ENCODE data around the gene POC5. TPM values are rescaled to one million over a fixed set of nuclear protein-coding genes. Genes with fewer than 3 reads are reported as not detected.
"Not testable (repeated sequence)": the region's sequence is repeated elsewhere in the genome, so short reads cannot be mapped to it uniquely, and the experiment has no call there.

Gene POC5
- total and polyA plus RNA-seq, 2 of the 13 experiments (the other 11 are each of a cell fraction or from before 2014, with no cell fraction given) = 6.9 to 9.3 TPM

DNA sequence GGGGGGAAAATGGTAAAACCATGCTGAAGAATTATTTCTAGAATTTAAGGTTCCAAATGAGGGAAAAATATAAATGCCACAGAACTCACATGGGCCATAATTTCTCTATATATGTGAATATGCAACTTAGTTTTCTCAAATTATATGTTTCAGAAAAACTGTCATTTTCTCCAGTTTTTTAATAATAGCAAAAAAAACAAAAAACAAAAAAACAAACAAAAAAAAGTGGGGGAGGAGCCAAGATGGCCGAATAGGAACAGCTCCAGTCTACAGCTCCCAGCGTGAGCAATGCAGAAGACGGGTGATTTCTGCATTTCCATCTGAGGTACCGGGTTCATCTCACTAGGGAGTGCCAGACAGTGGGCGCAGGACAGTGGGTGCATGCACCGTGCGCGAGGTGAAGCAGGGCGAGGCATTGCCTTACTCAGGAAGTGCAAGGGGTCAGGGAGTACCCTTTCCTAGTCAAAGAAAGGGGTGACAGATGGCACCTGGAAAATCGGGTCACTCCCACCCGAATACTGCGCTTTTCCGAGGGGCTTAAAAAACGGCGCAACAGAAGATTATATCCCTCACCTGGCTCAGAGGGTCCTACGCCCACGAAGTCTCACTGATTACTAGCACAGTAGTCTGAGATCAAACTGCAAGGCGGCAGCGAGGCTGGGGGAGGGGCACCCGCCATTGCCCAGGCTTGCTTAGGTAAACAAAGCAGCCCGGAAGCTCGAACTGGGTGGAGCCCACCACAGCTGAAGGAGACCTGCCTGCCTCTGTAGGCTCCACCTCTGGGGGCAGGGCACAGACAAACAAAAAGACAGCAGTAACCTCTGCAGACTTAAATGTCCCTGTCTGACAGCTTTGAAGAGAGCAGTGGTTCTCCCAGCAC, 21.5 kb downstream of the POC5 start (continued):
- peak; percentile 66 for TF ChIP-seq FOXA3 (CRISPR knock-in tag; IDR thresholded peaks at IDR 0.05)
- peak; percentile 16; the same call in 1 of the 2 replicates for TF ChIP-seq SAP130 (CRISPR knock-in tag; IDR thresholded peaks at IDR 0.05; ENCODE audit: low read depth)
- peak; percentile 28; the same call in 1 of the 2 replicates for TF ChIP-seq FOXK1 (CRISPR knock-in tag; IDR thresholded peaks at IDR 0.05; ENCODE audit: borderline replicate concordance, low read depth)
- peak; percentile 39 for TF ChIP-seq YY1 (IDR thresholded peaks at IDR 0.05; ENCODE audit: insufficient read depth, insufficient replicate concordance, low read depth, low read length)
- TF ChIP-seq ELF1 (CRISPR knock-in tag; IDR thresholded peaks at IDR 0.05) = peak; percentile 39; the same call in 1 of the 2 replicates
- peak; percentile 56; the same call in 1 of the 2 replicates for TF ChIP-seq ETV5 (CRISPR knock-in tag; IDR thresholded peaks at IDR 0.05; ENCODE audit: borderline replicate concordance)
- TF ChIP-seq FOXA1 (IDR thresholded peaks at IDR 0.05) = not testable (repeated sequence)
- peak; percentile 78 for TF ChIP-seq FOXA1 (CRISPR knock-in tag; IDR thresholded peaks at IDR 0.05)

GRCh38 chr5:75694781-75695180, 22.5 kb downstream of the POC5 start:
- ChIA-PET CTCF (ENCODE audit: low intra/inter-chr PET ratio, low total read pairs) (no interaction called here), POLR2A (no interaction called here)
- no peak overlapping the region for H3K4me3 ChIP-seq (replicated peaks in 1 of 3; ENCODE audit: insufficient read depth in 1 of 3, low read depth in 2 of 3, low read length in 3 of 3)
- H2AFZ ChIP-seq (ENCODE audit: low read length) = no peak overlapping the region
- WGBS (ENCODE audit: low lambda C conversion rate) = 90% methylated on average over 1 of the region's 1 CpG
- DNase-seq (ENCODE audit: low spot score) (no peak), FAIRE-seq (no peak), ATAC-seq (no peak)
- no TSS peak for BruUV-seq (replicated peaks)
- in situ Hi-C loops (cut with HindIII; ENCODE audit: extremely low pct_ligation_motif_present, low pct_unique_long_range_greater_than_20kb) (no loop called here), intact Hi-C loops (cut with micrococcal nuclease; ENCODE audit: unreplicated experiment) (no loop called here)
- no peak overlapping the region for H3K27ac ChIP-seq (ENCODE audit: extremely low read length, insufficient read depth, low read length)
- no peaks in the 10 kb centered on the region for H3K79me2 ChIP-seq (ENCODE audit: insufficient read depth, low read length)
- H3K9me3 ChIP-seq (ENCODE audit: low read length) = no peaks in the 10 kb centered on the region
- H3K4me1 ChIP-seq (ENCODE audit: insufficient read depth, low read length) = no peaks in the 10 kb centered on the region
- no peaks in the 10 kb centered on the region; the same call in 1 of the 2 replicates for H4K20me1 ChIP-seq (ENCODE audit: insufficient read depth, low read length)
- no peak overlapping the region for H3K4me2 ChIP-seq (ENCODE audit: low read depth, low read length)
- H3K27me3 ChIP-seq (ENCODE audit: control insufficient read depth in 1 of 2, insufficient read depth in 2 of 2, low read length in 2 of 2) = no peaks in the 10 kb centered on the region
- H3K9ac ChIP-seq (ENCODE audit: insufficient read depth, low read depth, low read length) = no peak overlapping the region
- peaks cover 2 to 7% of the 10 kb centered on the region in 2 experiments; a peak in 3 of 5 replicates for H3K36me3 ChIP-seq (replicated peaks in 1 of 2; ENCODE audit: control insufficient read depth in 1 of 2, insufficient read depth in 2 of 2, low read length in 2 of 2)
- TF ChIP-seq BCL6 (CRISPR knock-in tag; IDR thresholded peaks at IDR 0.05) (no peak), HMGXB4 (CRISPR knock-in tag; IDR thresholded peaks at IDR 0.05; ENCODE audit: borderline replicate concordance in 1 of 2, low read depth in 1 of 2) (no peak), UBTF (CRISPR knock-in tag; IDR thresholded peaks at IDR 0.05) (no peak), KLF11 (CRISPR knock-in tag; IDR thresholded peaks at IDR 0.05) (no peak), JUNB (CRISPR knock-in tag; IDR thresholded peaks at IDR 0.05; ENCODE audit: borderline replicate concordance) (no peak), RARA (CRISPR knock-in tag; IDR thresholded peaks at IDR 0.05) (no peak), SP1 (IDR thresholded peaks at IDR 0.05) (no peak), SP1 (CRISPR knock-in tag; IDR thresholded peaks at IDR 0.05) (no peak), FOXP1 (IDR thresholded peaks at IDR 0.05) (no peak), FOXP1 (CRISPR knock-in tag; IDR thresholded peaks at IDR 0.05) (no peak), XBP1 (CRISPR knock-in tag; IDR thresholded peaks at IDR 0.05) (no peak), NR1H2 (CRISPR knock-in tag; IDR thresholded peaks at IDR 0.05; ENCODE audit: borderline replicate concordance, low read depth) (no peak), MTF1 (CRISPR knock-in tag; IDR thresholded peaks at IDR 0.05) (no peak)
